ENCODE results near the gene ABCB7. TPM values are rescaled to one million over a fixed set of nuclear protein-coding genes. Genes with fewer than 3 reads are reported as not detected.

ABCB7 gene
- total and polyA plus RNA-seq, 2 experiments from 2014 or later = 26.3 to 64.2 TPM

DNA sequence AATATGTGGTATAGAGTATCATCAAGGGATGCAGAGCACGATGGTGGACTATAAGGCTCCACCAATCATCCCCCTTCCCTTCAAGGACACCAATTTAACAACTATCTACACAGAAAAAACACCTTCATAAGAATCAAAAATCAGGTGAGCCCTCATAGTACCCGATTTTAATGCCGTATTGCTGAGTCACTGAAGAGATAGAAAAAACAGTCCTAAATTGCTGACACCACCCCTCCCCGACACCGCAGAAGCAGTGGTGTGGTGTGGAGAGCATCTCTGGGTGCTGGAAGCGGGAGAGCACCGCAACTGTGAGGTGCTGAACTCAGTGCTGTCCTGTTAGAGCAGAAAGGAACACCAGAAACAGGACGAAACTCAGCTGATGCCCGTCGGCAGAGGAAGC is 49.3 kb downstream of the ABCB7 start (continued):
- TF ChIP-seq ZNF462 (CRISPR knock-in tag; IDR thresholded peaks at IDR 0.05) = no peak
- no peak for TF ChIP-seq ZNF331 (CRISPR knock-in tag; IDR thresholded peaks at IDR 0.05; ENCODE audit: low read depth)
- TF ChIP-seq ZNF114 (CRISPR knock-in tag; IDR thresholded peaks at IDR 0.05) = no peak

DNA sequence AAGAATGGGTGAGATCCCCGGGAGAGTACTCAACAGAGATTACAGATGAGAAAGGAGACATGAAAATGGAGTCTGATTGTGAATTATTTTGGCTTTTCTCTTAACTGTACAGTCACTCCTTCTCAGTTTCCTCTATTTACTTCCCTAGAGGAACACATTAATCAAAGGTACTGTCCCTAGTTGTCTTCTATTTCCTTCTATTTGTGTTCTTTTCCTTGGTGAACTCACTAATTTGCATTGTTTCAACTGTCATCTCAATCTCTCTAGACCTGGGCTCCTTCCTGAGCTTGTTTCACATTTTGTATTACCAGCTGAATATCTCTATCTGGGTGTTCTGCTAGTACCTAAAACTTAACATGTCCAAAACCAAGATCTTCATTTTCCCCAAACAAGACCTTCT is 59.8 kb downstream of the ABCB7 start:
- Histone ChIP-seq H3F3A (replicated peaks; ENCODE audit: low read depth) (no peaks in the 10 kb centered on the region), H3K79me2 (replicated peaks; ENCODE audit: insufficient read depth) (0 out of 2 replicates have a peak, but pooled peaks cover 8% of the 10 kb centered on the region), H4K20me1 (replicated peaks; ENCODE audit: insufficient read depth) (no peaks in the 10 kb centered on the region), H3K27ac (ENCODE audit: low read depth) (no peak overlapping the region), H2AFZ (no peak overlapping the region), H3K36me3 (ENCODE audit: insufficient read depth) (no peaks in the 10 kb centered on the region), H3K4me3 (no peak overlapping the region), H3K4me2 (no peak overlapping the region), H3K9me2 (ENCODE audit: insufficient read depth) (no peaks in the 10 kb centered on the region), H3K4me1 (ENCODE audit: insufficient read depth) (no peaks in the 10 kb centered on the region), H3K27me3 (ENCODE audit: insufficient read depth) (no peaks in the 10 kb centered on the region)
- no peaks in the 10 kb centered on the region for H3K27me3 Mint-ChIP-seq (ENCODE audit: insufficient read depth, low read depth, poor library complexity)
- ATAC-seq = no peak
- H3K4me1 Mint-ChIP-seq = no peaks in the 10 kb centered on the region
- no peaks in the 10 kb centered on the region; the same call in 2 of the 3 replicates for H3K9me3 Mint-ChIP-seq
- no peak overlapping the region; the same call in 1 of the 2 replicates for H3K27ac Mint-ChIP-seq
- no peak for DNase-seq (ENCODE audit: low spot score)
- no peak for TF ChIP-seq STAT1 (IDR thresholded peaks at IDR 0.05; ENCODE audit: unreplicated experiment)
- TF ChIP-seq EZH2phosphoT487 (IDR thresholded peaks at IDR 0.05; ENCODE audit: unreplicated experiment) = no peak
- no peak for TF ChIP-seq ETS1 (IDR thresholded peaks at IDR 0.05)
- TF ChIP-seq ZNF462 (CRISPR knock-in tag; IDR thresholded peaks at IDR 0.05) = no peak
- H3K4me3 Mint-ChIP-seq = no peak overlapping the region
- H3K36me3 Mint-ChIP-seq (ENCODE audit: low read depth) = no peaks in the 10 kb centered on the region; the same call in 1 of the 3 replicates
